ENCODE data around the gene CAMP.

GRCh38 chr3:48187579-48188265 lies 35.6 kb upstream of the CAMP start:
- TF ChIP-seq TAF1 (IDR thresholded peaks at IDR 0.05; ENCODE audit: borderline replicate concordance, insufficient read depth, low read length), result no peak
- no peak for TF ChIP-seq REST (IDR thresholded peaks at IDR 0.05; ENCODE audit: insufficient read depth in 1 of 2, low read depth in 2 of 2, low read length in 2 of 2)
- no peak for TF ChIP-seq SIN3A (IDR thresholded peaks at IDR 0.05; ENCODE audit: borderline replicate concordance, insufficient read depth, low read length)
- no peak for TF ChIP-seq POLR2AphosphoS5 (IDR thresholded peaks at IDR 0.05; ENCODE audit: low read depth, low read length)
- TF ChIP-seq FOXP2 (optimal IDR thresholded peaks at IDR 0.05; ENCODE audit: borderline replicate concordance, extremely low read depth, extremely low read length, insufficient read depth), result no peak

Measured in PFSK-1 (cell line).